ENCODE measurements around the gene RAD51B. TPM values are rescaled to one million over a fixed set of nuclear protein-coding genes. Genes with fewer than 3 reads are reported as not detected.
A peak's percentile ranks its signal among the peaks of the same experiment; 100 is the strongest.
"Not testable (repeated sequence)": the region's sequence is repeated elsewhere in the genome, so short reads cannot be mapped to it uniquely, and the experiment has no call there.

RAD51B gene
- total RNA-seq, 1 donor from 2014 or later: 3.3 TPM

DNA sequence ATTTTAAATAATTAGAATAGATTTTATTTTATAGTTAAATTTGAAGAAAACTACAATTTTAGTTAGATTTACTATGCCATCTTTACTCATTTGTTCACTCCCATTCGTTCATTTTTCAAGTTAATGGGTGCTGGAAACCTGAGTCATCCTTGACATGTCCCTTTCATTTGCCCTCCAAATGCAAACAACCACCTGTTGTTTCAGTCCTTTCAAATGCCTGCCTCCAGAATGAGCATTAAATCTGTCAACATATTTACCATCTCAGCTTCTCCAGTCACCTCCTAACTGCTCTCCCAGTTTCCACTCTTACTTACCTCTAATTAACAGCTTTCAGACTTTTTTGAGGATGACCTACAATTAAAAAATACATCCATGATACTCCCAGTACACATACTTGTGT is 375.5 kb downstream of the RAD51B start:
- ATAC-seq (no peak), DNase-seq (ENCODE audit: low spot score) (no peak)

DNA sequence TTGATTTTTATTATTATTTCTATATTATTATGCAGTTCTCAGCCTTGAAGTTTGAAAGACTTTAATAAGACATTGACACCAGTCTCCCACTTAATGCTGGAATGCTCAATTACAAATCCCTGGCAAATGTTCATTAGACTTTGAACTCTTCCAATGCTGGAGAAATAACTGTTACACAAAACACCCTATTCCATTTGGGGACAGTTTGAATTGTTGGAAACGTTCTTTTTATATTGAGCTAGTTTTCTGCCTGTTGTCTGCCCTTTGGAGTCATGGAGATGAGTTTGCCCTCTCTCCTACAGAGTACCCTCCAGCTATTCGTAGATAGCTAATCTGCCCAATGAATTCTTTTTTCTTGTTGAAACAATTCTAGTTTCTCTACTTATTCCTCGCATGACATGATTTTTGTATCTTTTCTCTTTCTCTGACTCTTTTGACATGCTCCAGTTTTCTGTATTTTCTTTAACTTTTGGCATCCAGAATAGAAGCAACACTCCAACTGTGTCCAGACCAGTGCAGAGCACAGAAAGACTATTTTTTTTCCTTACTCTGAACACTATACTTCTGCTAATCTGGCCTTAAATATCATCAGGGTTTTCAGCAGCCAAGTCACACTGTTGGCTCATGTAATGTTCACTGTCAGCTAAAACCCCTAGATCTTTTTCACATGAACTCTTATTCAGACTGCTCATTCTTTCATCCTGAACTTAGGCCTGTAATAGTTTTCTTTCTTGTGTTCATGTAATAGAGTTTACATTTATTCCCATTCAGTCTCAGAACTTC is 379.3 kb downstream of the RAD51B start:
- ATAC-seq: peak; percentile 90
- DNase-seq (ENCODE audit: low spot score): no peak

DNA sequence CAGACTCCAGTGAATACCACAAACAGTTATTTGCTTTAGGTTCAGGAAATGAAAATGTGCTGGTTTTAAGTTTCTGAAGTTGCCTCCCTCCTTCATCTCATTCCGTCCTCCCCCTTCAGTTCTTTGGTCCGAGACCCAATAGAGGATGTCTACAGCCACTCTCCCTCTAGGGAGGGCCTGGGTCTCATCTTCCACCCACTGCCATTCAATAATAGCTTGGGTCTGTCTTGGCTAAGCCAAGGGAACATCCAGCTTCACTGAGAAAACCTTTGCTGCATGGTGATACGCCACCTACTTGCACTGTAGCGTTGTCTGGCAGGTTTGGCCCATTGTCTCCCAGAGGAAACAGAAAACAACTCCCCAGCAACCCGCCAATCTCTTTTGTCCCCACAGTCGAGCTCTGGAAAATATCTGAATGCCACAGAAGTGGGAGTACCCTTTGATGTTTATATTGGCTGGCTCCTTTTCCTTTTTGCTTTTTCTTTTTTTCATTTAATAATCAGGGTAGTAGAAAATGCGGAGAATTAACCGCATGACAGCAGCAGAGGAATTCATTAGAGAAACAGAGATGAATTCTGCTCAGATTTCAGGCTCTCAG is 380.1 kb downstream of the RAD51B start:
- ATAC-seq (peak; percentile 73), DNase-seq (ENCODE audit: low spot score) (peak; percentile 52)

DNA sequence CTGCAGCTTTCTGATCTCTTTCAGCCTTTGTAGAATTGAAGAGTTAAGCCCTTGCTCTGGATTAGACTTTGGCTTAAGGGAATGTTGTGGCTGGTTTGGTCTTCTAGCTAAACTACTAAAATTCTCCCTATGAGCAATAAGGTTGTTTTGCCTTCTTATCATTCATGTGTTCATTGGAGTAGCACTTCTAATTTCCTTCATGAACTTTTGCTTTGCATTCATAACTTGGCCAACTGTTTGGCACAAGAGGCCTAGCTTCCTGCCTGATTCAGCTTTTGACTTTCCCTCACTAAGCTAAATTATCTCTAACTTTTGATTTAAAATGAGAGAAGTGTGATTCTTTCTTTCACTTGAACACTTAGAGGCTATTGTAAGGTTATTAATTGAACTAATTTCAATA is 384.3 kb downstream of the RAD51B start:
- DNase-seq (ENCODE audit: low spot score) (no peak), ATAC-seq (no peak)

DNA sequence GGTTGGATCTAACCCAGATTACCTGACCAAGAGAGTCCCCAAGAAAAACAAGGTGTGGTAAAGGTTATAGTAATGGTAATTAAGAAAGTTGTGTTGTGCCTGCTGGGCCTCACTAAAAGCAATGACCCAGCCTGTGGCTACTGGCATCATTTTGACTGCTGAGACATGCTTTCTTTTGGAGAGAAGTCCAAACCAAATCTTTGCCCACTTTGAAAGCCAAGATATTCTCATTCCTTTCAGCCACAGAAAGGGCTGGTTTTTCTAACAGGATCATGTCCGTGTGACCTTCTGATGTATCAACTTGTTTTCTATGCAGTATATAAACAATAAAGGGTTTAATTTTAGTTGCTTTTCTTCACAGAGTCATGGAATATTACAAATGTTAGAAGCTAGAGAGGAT is 388.6 kb downstream of the RAD51B start:
- DNase-seq (ENCODE audit: low spot score): no peak
- no peak for ATAC-seq

DNA sequence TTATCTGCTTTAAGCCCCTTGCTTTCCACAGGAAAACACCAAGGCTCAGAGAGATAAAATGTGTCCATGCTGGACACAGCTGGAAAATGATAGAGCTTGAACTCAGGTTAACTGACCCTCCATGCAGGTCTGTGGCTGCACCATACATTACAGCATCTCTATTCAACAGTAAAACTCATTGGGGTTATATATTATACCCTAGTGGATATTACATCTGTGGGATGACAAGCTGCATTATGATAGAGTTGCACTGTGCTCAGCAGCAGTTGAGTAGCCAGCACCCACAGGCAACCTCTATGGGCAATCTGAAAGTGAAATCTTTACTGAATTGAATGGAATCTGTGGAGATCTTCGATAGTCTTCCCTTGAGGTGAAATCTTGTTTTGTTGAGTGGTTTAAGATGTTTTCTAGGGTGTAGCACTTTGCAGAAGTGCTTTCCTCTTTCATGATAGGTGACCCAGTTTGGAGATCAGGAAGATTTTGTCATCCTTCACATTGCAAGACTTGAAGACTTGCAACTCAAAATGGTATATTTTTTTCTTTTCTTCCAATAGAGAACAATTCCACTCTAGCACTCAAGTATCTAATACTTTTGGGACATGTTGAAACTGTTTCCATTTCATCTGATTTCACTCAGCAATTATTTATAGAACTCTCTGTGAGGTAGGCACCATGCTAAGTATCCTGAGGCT is 389.2 kb downstream of the RAD51B start:
- DNase-seq (ENCODE audit: low spot score) (no peak), ATAC-seq (no peak)

DNA sequence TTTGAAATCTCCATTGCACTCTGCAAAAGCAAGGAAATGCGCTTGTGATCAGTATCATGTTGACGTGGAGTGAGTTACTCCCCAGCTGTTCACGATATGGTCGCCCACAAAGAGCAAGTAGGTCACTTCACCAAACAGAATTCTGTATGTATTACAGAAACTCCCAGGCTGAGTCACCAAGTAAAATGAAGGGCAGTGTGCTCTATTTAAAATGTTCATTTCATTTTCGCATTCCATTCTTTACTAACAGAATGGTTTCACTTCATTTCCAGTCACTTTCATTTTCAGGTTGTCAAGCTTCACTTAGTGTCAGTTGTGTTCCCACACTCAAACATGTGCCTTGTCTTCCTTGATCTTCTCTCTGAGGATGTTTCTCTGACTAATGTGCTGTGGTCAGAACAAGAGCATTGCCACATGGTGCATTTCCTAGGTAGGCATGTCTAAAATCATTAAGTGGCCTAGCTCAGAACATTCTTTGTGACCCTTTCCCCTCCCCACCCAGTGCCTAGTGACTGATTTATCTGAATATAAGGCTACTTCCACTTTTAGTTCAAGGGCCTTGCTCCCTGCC is 391.2 kb downstream of the RAD51B start:
- DNase-seq (ENCODE audit: low spot score) (no peak), ATAC-seq (peak; percentile 75)

DNA sequence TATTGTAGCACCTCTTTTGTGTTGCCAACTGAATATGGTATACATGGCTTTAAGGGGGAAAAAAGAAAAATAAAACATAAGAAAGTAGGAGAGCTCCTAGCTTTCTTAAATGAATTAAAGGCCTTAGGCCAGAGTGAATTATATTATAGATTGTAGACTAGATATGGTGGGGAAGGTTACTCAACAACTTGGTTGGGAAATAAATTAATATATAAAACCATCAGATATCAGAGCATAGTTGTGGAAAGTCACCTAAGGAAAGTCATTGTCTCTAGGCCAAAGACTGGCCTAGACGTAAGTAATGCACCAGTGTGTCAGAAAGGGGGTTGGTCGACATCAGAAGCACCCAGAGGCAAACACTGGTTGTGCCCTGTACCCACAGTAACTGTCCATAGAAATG is 391.8 kb downstream of the RAD51B start:
- ATAC-seq (no peak), DNase-seq (ENCODE audit: low spot score) (no peak)

DNA sequence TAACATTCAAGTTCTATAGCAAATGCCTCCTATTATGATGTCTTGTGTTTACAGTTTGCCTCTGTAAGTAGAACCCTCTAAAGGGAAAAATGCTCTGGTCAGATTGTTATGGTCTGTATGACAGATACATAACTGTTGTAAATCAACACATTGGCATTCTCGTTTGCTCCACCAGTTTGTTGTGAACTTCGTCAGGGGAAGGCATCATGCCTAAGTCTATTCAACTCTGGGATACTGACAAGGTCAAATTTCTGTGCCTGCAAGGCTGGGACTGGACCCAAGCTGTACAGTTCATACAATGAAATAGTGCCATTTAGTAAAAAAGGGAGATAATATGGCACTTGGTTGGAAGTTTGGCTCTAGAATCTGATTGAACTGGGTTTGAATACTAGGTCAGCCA is 392.3 kb downstream of the RAD51B start:
- ATAC-seq (peak; percentile 72), DNase-seq (ENCODE audit: low spot score) (no peak)

DNA sequence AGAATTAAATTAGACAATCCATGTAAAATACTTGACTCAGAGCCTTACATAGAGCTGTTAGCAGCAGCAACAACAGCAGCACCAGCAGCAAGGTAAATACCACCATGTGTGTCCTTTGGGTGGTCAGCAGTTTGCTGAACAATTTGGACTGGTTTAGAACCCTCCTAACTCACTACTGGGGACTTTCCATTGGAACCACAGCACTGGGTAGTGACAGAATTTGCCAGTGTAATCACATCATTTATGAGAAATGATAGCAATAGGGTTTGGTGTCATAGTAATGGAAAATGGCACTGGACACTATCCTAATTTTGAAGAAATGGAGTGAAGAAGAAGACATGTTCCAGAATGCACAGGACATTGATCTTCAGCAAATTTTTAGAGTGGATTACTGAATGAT is 392.8 kb downstream of the RAD51B start:
- no peak for ATAC-seq
- DNase-seq (ENCODE audit: low spot score): no peak

DNA sequence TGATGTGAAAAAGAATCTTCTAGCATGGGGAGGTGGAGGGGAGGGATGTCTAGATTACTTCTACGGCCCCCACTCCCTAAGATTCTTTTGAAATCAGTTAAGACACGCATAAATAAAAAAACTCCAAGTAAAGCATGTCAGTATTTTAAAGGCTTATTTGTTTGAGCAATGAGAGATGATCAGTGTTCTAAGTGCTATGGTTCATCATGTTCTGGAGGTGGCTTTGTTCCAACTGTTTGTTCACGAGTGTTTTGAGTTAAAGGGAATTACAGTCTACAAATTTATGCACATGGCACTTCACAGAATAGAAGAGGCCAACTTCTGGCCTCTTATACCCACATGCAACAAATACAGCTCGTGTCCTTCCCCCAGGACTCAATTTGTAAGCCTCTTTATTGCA is 394.9 kb downstream of the RAD51B start:
- DNase-seq (ENCODE audit: low spot score): no peak
- ATAC-seq: peak; percentile 20

DNA sequence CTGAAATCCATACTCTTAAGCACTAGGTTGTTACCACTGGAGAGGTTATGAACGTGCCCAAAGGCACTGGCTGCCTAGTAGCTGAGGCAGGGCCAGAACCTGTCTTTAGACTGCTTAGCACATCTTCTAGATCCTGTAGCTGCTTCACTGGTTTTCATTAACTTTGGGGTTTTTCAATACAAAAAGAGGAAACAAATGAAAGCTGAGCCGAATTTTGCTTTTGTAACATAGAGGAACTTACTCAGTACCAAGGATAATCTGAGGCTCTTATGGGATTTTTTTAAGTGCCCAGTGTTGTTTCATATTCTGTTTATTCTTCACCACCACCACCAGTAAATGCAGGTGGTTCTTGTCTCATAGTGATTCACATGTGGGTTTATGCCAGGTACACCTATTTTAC is 396.1 kb downstream of the RAD51B start:
- ATAC-seq (no peak), DNase-seq (ENCODE audit: low spot score) (no peak)

DNA sequence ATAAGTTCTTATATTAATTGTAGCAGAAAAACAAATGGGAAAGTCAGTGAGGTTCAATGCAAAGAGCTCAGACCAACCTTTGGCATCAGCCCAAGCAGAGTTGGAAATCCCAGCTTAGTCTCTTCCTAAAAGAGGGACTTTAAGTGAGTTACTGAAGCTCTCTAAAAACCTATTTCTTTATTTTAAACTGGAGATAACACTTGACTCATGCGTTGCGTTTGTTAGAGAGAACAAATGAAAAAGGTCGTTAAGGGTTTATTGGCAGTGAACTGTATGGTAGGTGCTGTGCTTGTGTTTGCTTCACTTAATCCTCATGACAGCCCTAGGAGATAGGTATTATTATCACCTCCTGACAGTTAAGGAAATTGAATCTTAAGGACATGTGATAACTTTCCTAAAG is 396.5 kb downstream of the RAD51B start:
- DNase-seq (ENCODE audit: low spot score) (no peak), ATAC-seq (no peak)

DNA sequence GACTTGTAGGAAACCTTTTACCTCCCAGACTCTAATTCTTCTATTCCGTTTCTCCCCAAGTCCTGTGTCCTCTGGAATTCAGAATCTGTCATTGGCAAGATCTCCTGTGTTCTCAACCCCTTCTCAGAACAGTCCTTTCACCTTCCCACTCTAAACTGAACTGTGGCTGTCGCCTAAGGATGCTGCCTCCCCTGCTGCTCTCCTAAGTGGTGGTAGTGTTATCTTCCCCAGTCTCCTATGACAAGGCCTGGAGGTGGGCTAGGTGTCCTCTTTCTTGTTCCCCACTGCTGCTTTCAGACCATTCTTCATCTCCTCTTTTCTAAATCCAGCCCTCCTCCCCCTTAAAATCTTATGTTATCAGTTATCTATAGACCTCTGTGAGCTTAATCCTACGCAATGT is 397.4 kb downstream of the RAD51B start:
- no peak for ATAC-seq
- no peak for DNase-seq (ENCODE audit: low spot score)

DNA sequence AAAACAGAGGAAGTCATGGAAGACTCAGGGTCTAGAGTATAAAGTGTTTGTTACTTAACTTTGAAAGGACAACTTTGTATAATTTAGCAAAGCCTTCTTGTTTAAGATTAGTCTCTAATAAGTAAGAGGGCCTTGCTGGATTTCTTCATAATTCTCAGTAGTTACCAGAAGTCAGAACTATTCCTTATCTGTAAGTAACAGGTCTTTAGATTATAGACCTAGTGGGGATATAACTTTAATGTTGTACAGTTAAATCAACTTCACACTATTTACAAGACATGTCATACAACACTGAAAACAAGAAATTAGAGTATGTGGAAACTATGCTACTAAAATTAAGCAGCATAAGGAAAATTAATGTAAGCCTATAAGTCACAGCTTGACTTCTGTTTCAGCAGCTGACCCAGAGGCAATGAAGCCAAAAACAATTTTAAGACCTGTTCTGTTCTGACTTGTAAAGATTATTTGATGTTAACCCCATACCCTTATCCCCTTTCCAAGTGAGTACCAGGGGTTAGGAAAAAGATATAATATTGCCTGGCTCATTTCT is 398.3 kb downstream of the RAD51B start:
- ATAC-seq (no peak), DNase-seq (ENCODE audit: low spot score) (no peak)

DNA sequence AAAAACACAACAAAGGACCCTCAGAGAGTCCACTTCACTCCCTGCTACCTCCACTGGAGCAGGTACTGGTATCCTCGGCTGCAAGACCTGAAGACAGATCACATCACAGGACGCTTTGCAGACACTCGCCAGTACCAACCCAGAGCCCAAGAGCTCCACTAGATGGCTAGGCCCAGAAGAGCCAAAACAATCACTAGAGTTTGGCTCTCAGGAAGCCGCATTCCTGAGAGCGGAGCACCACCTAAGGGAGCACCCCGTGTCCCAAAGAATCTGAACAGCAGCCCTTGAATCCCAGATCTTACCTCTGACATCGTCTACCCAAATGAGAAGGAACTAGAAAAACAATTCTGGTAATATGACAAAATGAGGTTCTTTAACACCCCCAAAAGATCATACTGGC is 399.8 kb downstream of the RAD51B start:
- DNase-seq (ENCODE audit: low spot score): no peak
- ATAC-seq: peak; percentile 88

DNA sequence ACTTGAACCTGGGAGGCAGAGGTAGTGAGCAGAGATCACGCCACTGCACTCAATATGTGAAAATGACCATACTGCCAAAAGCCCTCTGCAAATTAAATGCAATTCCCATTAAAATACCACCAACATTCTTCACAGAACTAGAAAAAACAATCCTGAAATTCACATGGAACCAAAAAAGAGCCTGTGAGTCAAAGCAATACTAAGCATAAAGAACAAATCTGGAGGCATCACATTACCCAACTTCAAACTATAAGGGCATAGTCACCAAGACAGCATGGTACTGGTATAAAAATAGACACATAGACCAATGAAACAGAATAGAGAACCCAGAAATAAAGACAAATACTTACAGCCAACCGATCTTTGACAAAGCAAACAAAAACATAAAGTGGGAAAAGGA is 401.5 kb downstream of the RAD51B start:
- DNase-seq (ENCODE audit: low spot score); ATAC-seq: not testable (repeated sequence)

DNA sequence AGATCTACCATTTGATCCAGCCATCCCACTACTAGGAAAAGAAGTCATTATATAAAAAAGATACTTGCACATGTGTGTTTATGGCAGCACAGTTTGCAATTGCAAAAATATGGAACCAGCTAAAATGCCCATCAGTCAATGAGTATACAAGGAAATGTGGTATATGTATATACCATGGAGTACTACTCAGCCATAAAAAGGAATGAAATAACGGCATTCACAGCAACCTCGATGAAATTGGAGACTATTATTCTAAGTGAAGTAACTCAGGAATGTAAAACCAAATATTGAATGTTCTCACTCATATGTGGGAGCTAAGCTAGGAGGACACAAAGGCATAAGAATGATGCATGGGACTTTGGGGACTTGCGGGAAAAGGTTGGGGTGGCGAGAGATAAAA is 402.6 kb downstream of the RAD51B start:
- DNase-seq (ENCODE audit: low spot score): no peak
- ATAC-seq: no peak

DNA sequence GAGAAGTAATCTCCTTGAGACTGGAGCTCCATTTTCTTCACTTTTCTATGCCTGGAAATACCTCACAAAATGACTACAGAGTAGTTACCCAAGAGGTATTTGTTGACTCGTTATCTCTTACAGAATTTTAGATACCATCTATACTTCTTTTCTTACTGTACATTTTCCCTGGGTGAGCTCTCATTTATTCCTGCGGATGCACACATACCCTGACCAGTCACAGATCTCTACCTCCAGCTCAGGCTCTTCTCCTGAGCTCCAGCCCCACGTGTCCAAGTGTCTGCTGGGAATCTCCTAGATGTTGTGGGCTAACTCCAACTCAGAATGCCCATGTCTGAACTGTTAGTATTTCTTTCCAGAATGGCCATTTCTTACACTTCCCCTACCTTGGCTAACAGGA is 403.1 kb downstream of the RAD51B start:
- ATAC-seq (no peak), DNase-seq (ENCODE audit: low spot score) (no peak)

DNA sequence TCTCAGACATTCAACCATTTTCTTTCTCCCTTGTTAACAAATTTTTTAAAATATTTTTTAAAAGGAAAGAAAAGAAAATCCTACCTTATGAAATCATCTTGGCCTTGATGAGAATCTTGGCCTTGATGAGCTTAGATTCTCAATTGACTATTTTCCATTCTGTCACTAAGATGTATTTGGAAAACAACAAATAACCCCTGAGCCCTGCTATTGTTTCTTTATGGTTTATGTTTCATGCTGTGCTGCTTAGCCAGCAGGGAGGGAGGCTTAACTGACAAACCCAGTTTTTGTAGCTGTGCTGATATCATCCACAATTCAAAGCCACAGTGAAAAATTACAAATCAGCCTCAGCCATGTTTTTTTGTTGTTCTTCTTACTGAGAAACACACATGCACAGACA is 404.1 kb downstream of the RAD51B start:
- no peak for DNase-seq (ENCODE audit: low spot score)
- ATAC-seq: no peak

DNA sequence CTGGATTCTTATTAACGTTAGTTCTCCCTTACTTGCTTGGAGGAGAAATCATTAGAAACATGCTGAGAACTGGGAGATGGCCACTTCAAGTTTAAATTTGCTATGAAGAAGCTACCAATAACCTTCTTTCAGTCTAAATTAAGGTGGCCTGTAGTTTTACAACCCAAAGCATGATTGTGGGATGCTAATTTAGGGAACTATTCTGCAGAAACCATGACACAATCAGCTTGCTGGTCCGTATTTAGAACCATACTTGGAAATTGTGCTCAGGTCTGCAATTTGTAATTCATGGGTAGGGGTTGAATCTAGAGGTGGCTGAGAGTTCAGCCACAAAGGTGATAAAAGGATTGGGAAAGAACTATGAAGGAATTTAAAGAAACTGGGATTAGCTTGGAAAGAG is 405.7 kb downstream of the RAD51B start:
- ATAC-seq: no peak
- no peak for DNase-seq (ENCODE audit: low spot score)

DNA sequence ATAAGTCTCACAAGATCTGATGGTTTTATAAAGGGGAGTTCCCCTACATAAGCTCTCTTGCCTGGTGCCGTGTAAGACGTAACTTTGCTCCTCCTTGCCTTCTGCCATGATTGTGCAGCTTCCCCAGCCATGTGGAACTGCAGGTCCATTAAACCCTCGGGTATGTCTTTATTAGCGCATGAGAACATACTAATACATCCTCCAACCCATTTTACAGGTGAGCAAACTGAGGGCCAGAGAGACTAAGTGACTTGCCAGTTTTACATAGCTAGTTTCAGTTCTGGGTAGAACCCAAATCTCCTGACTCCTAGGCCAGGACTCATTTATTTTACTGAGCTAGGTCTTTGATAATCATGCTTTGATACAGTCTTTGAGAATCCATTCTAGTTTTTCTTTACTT is 406.9 kb downstream of the RAD51B start:
- ATAC-seq: no peak
- no peak for DNase-seq (ENCODE audit: low spot score)

Data from left lobe of liver (tissue), 2 donors.